ENCODE data around the gene ANKHD1.

ANKHD1 gene

DNA sequence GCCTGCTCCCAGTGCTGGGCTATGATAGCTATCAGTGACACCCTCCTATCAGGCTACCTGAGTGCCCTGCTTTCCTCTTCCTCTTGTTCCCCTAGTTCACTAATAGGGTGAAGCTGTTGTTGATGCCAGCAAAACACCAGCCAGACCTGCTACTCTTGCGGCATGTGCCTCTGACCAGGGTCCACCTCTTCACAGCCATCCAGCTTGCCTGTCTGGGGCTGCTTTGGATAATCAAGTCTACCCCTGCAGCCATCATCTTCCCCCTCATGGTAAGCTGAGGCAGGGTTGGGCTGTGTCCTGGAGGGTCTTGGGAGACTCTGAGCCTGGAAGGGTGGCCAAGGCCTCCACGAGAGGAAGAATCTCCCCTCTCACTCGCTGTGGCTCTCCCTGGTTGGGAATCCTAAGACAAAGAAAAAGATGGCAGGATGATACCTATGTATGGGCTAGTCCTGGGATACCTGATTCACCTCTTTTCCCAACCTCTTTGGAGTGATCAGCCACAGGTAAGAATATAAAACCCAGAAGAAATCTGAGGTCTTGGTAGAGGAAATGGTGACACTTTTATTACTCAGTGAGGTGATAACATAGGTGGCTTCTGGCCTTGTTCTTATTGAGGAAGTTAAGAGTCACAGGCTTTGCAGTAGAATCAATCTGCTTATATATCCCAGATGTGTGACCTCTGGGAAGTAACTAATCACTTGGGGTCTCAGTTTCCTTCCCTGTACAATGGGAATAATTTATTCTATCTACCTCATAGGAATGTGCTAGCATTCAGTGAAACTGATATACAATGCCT lies 30.1 kb upstream of the ANKHD1 start:
- DNase-seq (ENCODE audit: low read depth in 2 of 2) = no peak

DNA sequence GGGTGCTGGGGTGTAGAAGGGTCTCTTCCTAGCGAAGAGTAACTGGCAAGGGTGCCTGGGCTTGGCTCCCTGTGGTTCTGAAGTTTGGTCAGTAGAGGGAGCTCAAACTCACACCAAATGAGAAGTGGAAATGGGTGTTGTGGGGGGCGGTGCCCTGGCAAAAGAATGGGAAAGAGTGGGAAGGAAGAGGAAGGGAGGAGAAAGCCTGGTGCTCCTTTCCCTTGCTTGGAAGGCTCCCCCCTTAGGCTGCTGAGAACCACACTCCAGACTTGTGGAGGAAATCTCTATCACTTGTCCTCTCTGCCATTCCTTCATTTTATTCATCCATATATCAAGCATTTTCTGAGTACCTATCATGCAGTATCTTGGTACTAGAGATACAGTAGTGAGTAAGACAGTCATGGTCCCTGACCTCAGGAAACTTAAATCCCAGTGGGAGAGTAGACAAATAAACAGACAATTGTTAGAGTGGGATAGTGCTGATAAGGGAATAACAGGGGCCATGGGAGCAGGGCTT lies 28.6 kb upstream of the ANKHD1 start:
- peak; percentile 22 to 25 for DNase-seq (ENCODE audit: low read depth in 2 of 2)

DNA sequence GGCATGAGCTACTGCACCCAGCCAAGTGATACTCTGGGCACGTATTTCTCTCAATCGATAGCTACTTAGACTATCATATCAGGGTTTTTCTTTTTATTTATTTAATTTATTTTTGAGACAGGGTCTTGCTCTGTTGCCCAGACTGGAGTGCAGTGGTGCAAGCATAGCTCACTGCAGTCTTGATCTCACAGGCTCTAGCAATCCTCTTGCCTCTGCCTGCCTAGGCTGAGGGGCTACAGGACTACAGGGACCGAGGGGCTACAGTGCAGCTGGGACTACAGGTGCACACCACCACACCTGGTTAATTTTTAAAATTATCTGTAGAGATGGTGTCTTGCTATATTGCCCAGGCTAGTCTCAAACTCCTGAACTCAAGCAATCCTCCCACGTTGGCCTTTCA lies 20.3 kb upstream of the ANKHD1 start:
- DNase-seq (ENCODE audit: low read depth in 2 of 2) = no peak

DNA sequence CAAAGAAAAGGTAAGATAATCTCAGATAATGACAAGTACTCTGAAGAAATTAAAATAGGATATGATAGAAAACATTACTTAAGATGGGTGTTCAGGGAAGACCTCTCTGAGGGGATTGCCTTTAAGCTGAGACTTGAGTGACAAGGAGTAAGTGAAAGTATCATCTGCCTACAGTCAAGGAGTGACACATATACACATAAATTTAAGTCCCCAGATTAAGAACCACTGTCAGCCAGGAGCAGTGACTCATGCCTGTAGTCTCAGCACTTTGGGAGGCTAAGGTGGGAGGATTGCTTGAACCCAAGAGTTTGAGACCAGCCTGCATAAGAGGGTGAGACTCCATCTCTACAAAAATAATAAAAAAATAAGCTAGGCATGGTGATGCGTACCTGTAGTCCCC lies 19.7 kb upstream of the ANKHD1 start:
- DNase-seq (ENCODE audit: low read depth in 2 of 2) = no peak

DNA sequence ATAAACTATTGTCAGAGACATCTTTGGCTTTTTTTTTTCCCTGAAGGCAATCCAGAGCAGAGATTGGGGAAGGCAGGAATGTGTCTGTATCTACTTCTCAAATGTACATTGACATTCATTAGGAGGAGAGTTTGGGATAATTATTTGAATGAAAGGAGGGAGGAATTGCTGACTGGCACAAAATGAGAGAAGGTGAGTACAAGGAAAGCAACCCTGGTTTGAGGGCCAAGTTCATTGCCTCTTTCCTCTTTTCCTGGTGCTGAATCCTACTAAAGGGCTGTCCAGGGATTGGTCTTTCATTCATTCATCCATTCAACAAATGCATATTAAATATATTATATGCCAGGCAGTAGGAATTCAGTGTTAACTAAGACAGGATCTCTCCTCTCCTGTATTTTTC lies 18.8 kb upstream of the ANKHD1 start:
- no peak for DNase-seq (ENCODE audit: low read depth in 2 of 2)

DNA sequence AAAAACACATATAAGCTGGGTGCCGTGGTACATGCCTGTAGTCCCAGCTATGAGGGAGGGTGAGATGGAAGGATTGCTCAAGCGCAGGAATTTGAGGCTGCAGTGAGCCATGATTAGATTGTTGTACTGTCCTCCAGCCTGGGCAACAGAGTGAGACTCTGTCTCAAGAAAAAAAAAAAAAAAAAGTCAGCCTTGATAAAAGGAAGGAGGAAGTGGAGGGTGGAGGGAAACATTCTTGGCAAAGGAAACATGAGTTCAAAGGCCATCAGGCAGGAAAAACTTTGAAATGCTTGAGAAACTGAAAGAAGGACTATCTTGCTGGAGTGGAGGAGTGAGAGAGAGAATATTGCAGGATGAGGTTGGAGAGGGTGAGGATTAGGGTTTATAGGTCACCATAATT lies 18.3 kb upstream of the ANKHD1 start:
- DNase-seq (ENCODE audit: low read depth in 2 of 2) = no peak

DNA sequence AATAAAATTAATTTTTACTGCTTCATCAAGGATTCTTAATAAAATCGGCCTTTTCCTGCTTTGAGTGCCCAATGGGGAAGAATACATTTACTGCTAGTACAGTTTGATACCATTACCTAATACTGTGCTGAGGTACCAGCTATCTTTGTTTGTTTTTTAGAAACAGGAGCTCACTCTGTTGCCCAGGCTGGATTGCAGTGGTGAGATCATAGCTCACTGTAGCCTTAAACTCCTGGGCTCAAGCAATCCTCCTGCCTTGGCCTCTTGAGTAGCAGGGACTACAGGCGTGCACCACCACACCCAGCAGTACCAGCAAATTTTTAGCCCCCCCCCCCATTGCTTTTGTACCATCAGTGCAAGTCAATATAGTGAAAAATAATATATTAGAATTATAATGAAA lies 13.6 kb upstream of the ANKHD1 start:
- no peak for DNase-seq (ENCODE audit: low read depth in 2 of 2)

DNA sequence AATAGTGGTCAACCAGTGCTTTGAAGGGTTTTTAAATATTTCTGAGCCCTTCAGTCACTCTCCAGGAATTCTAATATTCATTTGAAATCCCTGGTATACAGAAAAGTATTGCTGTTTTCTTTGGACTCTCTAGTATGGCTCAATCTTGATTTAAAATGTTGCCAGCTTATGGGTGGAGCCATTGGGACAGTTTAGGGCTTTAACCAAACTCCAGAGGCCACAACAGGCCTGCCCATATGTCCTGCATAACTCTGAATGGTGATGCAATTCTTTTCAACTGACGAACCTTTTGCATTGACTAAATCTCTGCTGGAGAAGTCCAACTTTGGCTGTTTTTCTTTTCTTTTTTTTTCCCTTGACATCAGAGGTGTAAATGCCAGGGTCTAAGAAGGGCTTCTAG lies 10.3 kb upstream of the ANKHD1 start:
- no peak for DNase-seq (ENCODE audit: low read depth in 2 of 2)

DNA sequence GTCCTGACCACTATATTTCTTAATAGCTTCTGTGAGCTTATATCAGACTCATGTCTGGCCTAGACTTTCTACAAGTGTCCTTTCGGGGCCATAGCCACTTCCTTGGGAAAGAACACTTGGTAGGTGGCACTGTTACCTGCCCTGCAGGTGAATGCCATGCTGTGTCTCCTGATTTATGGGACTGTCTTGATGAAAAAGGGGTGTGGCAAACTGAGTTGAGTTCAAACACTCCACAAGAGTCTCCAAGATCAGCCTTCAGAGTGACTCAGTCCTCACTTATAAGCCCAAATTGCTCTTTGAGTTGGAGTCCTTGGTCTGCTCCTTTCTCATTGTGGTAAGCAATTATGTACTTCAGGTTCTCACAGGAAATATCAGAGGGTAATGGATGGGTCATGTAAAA lies 9.9 kb upstream of the ANKHD1 start:
- DNase-seq (ENCODE audit: low read depth in 2 of 2) = no peak

DNA sequence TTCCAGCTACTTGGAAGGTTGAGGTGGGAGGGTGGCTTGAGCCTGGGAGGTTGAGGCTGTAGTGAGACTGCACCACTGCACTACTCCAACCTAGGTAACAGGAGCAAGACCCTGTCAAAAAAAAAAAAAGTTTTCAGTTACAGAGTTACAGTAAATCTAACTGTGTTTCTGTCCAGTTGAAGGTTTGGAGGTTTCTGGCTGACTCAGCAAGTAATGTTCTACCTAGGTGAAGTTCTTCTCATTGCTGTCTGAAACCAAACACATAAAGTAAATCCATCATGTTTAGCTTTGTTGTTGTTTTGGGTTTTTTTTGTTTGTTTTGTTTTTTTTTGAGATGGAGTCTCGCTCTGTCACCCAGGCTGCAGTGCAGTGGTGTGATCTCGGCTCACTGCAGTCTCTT lies 7.9 kb upstream of the ANKHD1 start:
- no peak for DNase-seq (ENCODE audit: low read depth in 2 of 2)

DNA sequence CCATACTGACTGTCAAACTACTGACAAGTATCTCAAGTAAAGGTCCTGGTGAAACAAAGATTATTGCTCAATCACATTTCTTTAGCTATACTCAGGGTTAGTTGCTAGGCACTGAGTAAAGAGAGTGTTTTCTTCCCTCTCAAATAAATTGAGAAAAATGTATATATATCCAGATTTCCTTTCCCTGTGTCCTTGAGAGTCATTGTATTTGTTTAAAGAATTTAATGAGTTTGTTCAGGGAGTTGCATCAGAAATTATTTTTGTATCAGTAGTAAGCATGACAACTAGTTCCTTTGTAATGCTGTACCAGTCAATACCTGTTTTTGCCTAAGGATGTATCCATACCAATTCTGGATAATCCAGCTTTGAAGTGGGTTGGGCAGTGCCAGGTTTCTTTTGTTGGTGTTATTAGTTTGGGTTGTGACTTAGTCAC lies 3.2 kb upstream of the ANKHD1 start:
- DNase-seq (ENCODE audit: low read depth in 2 of 2) = no peak

DNA sequence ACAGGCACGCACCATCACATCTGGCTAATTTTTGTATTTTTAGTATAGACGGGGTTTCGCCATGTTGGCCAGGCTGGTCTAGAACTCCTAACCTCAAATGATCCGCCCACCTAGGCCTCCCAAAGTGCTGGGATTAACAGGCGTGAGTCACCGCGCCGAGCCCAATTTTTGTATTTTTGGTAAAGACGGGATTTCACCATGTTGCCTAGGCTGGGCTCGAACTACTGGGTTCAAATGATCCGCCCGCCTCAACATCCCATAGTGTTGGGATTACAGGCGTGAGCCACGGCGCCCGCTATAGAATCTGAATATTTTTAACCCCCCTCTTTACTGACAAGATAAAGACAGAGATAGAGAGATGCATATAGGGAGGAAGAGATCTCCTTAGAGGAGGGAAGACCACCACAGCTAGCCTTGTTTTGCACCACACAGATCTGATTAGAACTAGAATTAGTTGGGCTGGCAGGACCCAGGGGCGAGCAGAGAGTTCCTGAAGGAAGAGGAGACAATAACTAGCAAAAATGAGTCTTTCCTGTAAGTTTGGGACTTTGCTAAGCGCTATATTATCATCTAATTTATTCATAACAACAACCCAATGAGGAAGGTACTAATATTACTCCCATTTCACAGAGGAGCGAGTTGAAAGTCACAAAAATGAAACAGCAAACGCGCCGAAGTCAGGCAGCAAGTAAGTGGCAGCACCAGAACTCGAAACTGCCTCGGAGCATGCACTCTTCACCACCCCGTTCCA lies 1.5 kb upstream of the ANKHD1 start:
- DNase-seq (ENCODE audit: low read depth in 2 of 2) = no peak

DNA sequence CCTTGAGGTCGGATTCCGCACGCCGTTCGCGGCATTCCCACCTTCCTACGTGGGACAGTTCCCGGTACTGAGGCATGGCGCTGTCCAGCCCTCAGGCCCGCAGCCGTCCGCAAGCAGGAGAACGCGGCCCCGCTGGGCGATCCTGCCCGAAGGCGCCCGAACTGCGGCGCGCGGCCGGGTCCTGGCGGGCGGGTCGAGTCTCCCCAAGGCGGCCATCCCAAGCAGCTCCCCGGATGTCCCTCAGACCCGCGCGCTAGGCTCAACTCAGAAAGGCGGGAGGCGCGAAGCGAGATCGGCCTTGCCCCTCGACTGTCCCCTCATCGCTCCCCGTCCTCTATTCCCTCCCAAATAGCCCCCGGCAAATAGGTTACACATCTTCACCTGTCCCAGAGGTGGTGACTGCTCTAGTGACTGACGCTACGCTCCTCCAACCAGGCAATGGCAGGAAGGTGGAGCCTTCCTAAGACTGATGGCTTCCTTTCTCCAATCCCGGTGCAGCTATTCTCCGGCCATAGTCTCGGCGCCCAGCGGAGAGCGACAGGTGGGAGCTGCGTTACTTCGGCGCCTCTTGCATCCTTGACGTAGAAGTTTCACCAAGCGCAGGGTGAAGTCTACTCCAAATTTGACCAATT lies 787 bp upstream of the ANKHD1 start:
- peak; percentile 66 to 71 for DNase-seq (ENCODE audit: low read depth in 2 of 2)

DNA sequence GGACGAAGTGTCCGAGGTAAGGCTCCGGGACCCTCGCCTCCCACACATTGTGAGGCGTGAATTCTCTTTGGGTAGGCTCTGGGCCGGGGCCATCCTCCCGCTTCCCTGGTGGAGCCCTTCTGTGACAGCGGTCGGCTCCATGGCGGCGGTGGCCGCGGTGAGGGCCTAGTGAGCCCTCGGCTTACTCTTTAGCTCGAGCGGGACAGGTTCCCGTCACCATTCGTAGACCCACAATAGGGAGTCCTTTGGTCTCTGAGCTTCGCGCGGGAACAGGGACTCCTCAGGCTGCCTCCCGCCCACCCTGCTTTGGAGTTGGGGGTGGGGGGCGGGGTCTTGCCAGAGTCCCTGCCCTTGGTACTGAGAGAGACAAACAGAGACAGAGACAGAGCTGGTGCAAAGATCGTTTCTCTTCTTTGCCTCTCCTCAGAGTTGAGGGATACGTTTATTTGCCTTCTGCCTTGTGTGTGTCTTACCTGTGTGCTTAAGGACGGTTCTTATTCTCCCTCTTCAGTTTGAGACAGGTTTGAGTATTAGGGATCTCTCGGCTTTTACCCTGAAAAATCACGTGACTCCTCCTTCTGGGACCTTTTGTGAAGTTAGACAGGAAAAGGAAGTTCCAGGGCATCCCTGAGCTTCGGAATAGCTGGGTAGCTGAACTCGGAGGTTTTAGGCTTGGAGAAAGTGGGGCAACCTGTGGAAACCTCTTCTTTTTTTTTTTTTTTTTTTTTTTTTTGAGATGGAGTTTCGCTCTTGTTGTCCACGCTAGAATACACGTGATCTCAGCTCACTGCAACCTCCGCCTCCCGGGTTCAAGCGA lies 833 bp downstream of the ANKHD1 start:
- peak; percentile 28 to 32 for DNase-seq (ENCODE audit: low read depth in 2 of 2)

DNA sequence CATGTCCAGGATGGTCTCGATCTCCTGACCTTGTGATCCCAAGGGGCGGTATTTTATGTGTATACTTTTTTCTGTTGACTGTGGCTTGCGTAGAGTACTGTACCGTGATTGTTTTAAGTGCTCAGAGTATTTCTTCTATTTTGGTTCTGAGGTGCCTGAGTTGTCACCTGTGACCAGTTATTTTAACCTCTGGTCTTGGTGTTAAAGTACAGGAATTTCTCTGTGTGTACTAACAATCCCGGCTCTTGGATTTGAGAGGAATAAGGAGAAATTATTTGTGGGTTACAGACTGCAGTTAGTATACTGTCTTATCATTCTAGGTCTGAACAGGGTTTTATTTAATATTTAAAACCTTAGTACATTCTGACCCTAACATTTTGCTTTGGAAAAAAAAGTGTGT lies 2.0 kb downstream of the ANKHD1 start:
- no peak for DNase-seq (ENCODE audit: low read depth in 2 of 2)

DNA sequence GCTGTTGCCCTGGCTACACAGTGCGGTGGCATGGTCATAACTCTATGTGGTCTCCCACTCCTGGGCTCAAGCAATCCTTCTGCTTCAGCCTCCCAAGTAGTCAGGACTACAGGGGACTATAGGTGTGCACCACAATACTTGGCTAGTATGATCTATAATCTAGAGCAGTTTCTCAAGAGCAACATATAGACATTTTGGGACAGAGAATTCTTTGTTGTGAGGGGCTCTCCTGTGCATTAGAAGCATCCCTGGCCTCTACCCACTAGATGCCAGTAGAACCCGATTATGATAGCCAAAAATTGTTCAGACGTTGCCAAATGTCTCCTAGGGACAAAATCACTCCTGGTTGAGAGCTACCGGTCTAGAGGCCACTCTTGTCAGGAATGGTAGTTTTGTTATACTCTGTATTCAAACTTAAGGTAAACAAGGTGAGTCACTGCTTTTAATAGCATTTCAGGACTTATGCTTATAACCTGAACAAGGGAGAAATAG lies 7.2 kb downstream of the ANKHD1 start:
- DNase-seq (ENCODE audit: low read depth in 2 of 2) = no peak

DNA sequence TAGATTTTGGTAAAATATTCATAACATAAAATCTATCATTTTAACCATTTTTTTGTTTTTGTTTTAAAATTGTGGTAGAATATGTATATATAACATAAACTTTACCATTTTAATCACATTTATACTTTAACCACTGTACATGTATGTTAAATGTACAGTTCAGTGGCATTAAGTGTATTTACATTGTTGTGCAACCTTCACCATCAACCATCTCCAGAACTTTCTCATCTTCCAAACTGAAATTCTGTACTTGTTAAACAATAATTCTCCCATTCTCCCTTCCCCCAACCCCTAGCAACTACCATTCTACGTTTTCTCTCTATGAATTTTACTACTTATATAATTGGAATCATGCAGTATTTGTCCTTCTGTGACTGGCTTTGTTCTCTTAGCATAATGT lies 11.6 kb downstream of the ANKHD1 start:
- no peak for DNase-seq (ENCODE audit: low read depth in 2 of 2)

DNA sequence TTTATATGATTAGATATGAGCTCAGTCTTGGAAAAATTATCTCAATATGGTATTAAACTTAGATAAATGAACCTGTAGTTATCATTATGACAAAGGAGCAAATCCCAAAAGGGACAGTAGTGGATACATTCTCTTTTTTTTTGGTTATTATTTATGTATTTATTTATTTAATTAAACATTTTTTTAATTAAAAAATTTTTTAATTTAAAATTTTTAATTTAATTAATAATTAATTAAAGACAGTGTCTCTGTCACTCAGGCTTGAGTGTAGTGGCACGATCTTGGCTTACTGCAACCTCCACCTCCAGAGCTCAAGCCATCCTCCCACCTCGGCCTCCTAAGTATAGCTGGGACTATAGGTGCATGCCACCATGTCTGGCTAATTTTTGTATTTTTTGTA lies 15.6 kb downstream of the ANKHD1 start:
- no peak for DNase-seq (ENCODE audit: low read depth in 2 of 2)

DNA sequence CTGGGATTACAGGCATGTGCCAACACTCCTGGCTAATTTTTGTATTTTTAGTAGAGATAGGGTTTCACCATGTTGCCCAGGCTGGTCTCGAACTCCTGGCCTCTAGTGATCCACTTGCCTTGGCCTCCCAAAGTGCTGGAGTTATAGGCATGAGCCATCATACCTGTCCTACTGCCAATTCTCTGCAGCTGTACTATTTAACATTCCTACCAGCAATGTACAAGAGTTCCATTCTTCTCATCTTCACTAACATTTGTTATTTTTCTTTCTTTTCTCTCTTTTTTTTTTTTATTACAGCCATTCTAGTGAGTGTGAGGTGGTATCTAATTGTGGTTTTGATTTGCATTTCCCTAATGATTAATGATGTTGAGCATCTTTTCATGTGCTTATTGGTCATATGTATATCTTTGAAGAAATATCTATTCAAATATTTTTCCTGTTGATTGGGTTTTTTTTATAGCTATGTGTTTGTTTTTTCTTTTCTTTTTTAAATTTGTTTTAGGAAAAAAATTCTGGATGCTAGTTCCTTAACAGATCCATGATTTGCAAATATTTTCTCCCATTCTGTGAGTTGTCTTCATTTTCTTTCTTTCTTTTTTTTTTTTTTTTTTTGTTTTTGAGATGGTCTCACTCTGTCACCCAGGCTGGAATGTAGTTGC lies 17.4 kb downstream of the ANKHD1 start:
- DNase-seq (ENCODE audit: low read depth in 2 of 2) = no peak

DNA sequence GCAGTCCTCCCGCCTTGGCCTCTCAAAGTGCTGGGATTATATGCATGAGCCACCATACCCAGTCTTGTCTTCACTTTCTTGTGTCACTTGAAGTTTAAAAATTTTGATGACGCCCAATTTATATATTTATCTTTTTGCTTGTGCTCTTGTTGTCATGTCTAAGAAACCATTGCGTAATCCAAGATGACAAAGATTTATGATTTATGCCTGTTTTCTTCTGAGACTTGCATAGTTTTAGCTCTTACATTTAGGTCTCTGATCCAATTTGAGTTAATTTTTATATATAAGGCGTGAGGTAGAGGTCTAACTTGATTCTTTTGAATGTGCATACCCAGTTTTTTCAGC lies 18.6 kb downstream of the ANKHD1 start:
- no peak for DNase-seq (ENCODE audit: low read depth in 2 of 2)

DNA sequence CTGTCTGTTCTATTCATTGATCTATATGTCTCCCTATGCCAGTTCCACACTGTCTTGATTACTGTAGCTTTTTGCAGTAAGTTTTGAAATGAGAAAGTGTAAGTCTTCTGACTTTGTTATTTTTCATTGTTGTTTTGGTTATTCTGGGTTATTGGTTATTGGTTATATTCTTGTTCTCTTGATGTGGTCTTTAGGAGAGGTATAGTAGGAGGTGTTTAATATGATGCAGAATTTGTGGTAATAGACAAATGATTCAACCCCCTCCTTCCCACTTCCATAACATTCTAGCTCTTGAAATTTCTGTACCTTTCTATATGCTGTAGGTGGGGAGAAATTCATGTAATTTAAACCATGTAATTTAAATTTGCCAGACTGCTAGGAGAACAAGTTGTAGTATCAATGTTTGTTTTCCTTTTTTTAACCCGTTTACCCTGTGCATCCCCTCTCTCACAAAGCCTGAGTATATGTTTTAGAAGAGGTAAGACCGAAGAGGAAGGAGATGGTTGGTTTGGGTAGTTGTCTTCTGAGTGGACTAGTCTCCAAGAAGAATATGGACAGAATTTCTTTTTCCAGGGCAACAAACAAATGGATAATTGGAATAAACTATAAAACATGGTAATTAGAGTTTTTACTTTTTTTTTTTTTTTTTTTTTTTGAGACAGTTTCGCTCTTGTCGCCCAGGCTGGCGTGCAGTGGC lies 19.2 kb downstream of the ANKHD1 start:
- DNase-seq (ENCODE audit: low read depth in 2 of 2) = no peak

Data from stimulated activated CD8-positive, alpha-beta memory T cell treated with anti-CD3 and anti-CD28 coated beads, Interleukin-2, amount 100 ng/mL, for 48 hours (primary cell).